Stimulated activated CD8-positive, alpha-beta memory T cell treated with anti-CD3 and anti-CD28 coated beads, Interleukin-12 subunit alpha, Interleukin-12 subunit beta, amount 100 ng/mL, for 1 hour (primary cell): Measurements from ENCODE around the gene ZC3H4.
"Not testable (repeated sequence)": the region's sequence is repeated elsewhere in the genome, so short reads cannot be mapped to it uniquely, and the experiment has no call there.

Experiments used
- DNase-seq: peaks from one replicate; pipeline ENCODE4 v3.0.0-alpha.2; 2020; ENCODE audit warnings: low read depth

Gene ZC3H4

GRCh38 chr19:47084879-47085439, 28.6 kb downstream of the ZC3H4 start:
- DNase-seq, result no peak

- DNase-seq, result no peak
Observed at GRCh38 chr19:47082493-47082892, 31.1 kb downstream of the ZC3H4 start.

GRCh38 chr19:47081095-47081494, 32.5 kb downstream of the ZC3H4 start:
- DNase-seq, result no peak

GRCh38 chr19:47078351-47078750, 35.2 kb downstream of the ZC3H4 start:
- DNase-seq, result not testable (repeated sequence)

GRCh38 chr19:47075941-47076340, 37.6 kb downstream of the ZC3H4 start:
- DNase-seq, result no peak

- no peak for DNase-seq
Observed at GRCh38 chr19:47075179-47075810, 38.3 kb downstream of the ZC3H4 start.

- no peak for DNase-seq
Observed at GRCh38 chr19:47074621-47075020, 39.0 kb downstream of the ZC3H4 start.

- no peak for DNase-seq
Observed at GRCh38 chr19:47073574-47073973, 40.0 kb downstream of the ZC3H4 start.

GRCh38 chr19:47072323-47072722, 41.3 kb downstream of the ZC3H4 start:
- DNase-seq, result no peak

GRCh38 chr19:47071731-47072130, 41.8 kb downstream of the ZC3H4 start:
- DNase-seq, result no peak

GRCh38 chr19:47070756-47071155, 42.8 kb downstream of the ZC3H4 start:
- DNase-seq, result no peak

GRCh38 chr19:47069795-47070194, 43.8 kb downstream of the ZC3H4 start:
- DNase-seq, result no peak

- no peak for DNase-seq
Observed at GRCh38 chr19:47068876-47069406, 44.6 kb downstream of the ZC3H4 start.

GRCh38 chr19:47068246-47068645, 45.3 kb downstream of the ZC3H4 start:
- no peak for DNase-seq

- DNase-seq, result no peak
Observed at GRCh38 chr19:47067215-47067847, 46.2 kb downstream of the ZC3H4 start.

GRCh38 chr19:47066376-47067214, 47.0 kb downstream of the ZC3H4 start:
- DNase-seq, result no peak

GRCh38 chr19:47065242-47065641, 48.3 kb downstream of the ZC3H4 start:
- no peak for DNase-seq

- DNase-seq, result no peak
Observed at GRCh38 chr19:47063874-47064273, 49.7 kb downstream of the ZC3H4 start.

- DNase-seq, result no peak
Observed at GRCh38 chr19:47058621-47059022, 55.0 kb downstream of the ZC3H4 start.

- no peak for DNase-seq
Observed at GRCh38 chr19:47057328-47057727, 56.2 kb downstream of the ZC3H4 start.

- no peak for DNase-seq
Observed at GRCh38 chr19:47056411-47056810, 57.2 kb downstream of the ZC3H4 start.

- DNase-seq, result not testable (repeated sequence)
Observed at GRCh38 chr19:47050562-47050961, 63.0 kb downstream of the ZC3H4 start.

GRCh38 chr19:47049307-47049700, 64.3 kb downstream of the ZC3H4 start:
- no peak for DNase-seq
